Mesenteric fat pad (tissue), 1 donor: ENCODE results near the gene TNFRSF25. TPM values are rescaled to one million over a fixed set of nuclear protein-coding genes. Genes with fewer than 3 reads are reported as not detected.
"Not testable (repeated sequence)": the region's sequence is repeated elsewhere in the genome, so short reads cannot be mapped to it uniquely, and the experiment has no call there.

Source experiments
- DNase-seq: peaks from one replicate; pipeline ENCODE4 v3.0.0-alpha.2; 2020; ENCODE audit warnings: low spot score
- total RNA-seq: library from RNA; stranded (reverse); fragmentation: NEBNext Ultra II Directional; extraction: Animal tissue kit (Norgen Biotek cat#: 25700); gene quantifications from one replicate; pipeline ENCODE4 v1.2.1, GENCODE V29; 2021
- donor health status: DM: yes; HTN: yes; CAD: no.

The TNFRSF25 gene
- total RNA-seq, 1 donor from 2014 or later, result 6.0 TPM

- no peak for DNase-seq
Observed at GRCh38 chr1:6502000-6502891, 36.3 kb upstream of the TNFRSF25 start.

DNA sequence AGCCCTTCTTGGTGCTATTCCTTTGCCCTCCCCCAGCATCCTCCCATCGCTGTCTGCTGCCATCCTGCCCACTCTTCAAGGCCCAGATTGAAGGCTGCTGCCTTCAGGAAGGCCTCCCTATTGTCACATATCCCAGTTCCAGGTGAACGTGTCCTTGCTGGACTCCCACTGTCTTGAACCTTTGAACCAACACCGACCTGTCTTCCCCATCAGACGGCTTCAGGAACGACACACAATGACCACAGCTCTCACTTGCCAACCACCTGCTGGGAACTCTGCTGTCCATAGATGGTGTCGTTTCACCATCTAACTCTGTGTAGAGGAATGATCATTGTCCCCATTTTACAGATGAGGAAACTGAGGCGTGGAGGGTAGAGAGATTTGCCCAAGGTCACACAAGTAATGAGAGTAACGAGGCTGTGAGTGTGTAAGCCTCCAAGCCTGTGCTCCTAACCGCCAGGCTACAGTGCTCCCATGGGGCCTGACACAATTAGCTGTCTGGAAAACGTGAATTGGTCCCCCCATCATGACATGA, 35.4 kb upstream of the TNFRSF25 start:
- DNase-seq, result no peak

GRCh38 chr1:6500544-6501278, 34.7 kb upstream of the TNFRSF25 start:
- no peak for DNase-seq

- DNase-seq, result no peak
Observed at GRCh38 chr1:6499296-6499695, 33.3 kb upstream of the TNFRSF25 start.

DNA sequence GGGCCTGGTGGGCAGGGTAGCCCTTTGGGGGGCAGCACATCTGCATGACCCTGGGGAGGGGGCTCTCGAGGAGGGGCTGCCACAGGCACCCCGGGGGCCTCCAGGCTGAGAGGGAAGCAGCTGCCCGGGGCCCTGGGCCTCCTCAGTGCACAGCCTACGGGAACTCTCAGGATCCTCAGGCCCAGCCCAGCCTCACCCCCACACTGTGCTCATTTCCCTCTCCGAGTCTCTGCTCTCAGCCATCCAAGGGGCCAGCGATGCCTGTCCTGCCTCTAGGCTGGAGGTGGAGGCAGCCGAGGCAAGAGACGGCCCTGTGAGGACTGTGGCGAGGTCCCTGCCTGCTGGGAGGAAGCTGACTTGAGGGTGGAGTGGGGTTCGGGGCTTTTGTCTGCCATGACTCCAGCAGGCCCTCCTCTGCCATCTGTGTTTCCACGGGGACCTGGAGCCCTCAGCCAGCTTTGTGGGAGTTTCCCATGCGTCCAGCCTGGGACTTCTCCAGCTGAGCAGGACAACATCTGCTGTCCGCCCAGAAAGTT, 32.7 kb upstream of the TNFRSF25 start:
- no peak for DNase-seq

DNA sequence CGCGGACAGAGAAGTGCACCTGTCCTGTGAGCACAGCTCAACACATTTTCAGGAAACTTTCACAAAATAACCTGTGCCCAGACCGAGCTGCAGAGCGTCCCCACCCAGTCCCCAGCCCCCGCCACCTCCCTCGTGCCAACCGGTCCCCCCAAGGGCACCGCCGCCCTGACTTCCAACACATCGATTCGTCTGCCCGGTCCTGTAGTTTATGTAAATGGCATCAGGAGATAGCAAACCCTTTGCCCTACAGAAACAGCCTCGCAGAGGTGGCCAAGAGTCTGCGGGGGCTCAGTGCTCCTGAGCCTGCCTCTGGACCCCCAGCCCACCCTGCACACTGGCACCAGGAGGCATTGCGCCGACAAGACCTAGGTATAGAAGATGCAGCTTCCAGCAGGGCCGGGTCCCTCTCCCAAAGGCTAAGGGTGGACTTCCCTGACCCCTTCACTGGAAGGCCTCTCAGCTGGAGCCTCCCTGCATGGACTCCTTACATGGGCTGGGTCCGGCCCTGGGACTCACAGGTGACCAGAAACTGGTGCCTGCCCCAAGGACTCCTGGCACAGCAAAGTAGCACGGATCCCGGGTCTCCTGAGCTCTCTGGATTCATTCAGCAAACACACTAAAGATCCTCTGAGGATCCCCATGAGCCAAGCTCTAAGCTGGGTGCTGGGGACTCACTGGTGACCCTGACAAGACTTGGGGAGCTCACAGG, 32.0 kb upstream of the TNFRSF25 start:
- no peak for DNase-seq

- DNase-seq, result no peak
Observed at GRCh38 chr1:6497215-6497866, 31.4 kb upstream of the TNFRSF25 start.

GRCh38 chr1:6496890-6497214, 30.9 kb upstream of the TNFRSF25 start:
- DNase-seq, result no peak

- no peak for DNase-seq
Observed at GRCh38 chr1:6496365-6496721, 30.4 kb upstream of the TNFRSF25 start.

GRCh38 chr1:6495540-6496364, 29.8 kb upstream of the TNFRSF25 start:
- no peak for DNase-seq

DNA sequence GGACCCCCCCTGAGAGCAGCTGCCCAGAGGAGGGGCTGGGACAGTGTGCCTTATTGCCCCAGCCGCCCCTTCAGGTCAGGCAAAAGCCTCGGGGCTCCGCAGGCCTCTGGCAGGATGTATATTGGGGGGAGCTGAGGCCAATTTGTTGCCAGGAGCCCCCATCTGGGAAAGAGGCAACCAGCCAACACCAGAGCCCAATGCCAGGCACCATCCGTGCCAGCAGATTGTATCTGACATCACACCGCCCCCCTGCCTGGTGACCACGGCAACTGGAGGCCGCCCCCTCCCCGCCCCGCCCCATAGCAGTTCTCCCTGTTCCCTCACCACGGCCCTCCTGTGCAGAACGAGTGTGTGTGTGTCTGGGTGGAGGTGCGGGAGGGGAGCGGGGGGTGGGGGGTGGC, 29.1 kb upstream of the TNFRSF25 start:
- no peak for DNase-seq

- DNase-seq, result no peak
Observed at GRCh38 chr1:6494627-6495026, 28.7 kb upstream of the TNFRSF25 start.

GRCh38 chr1:6493834-6494223, 27.9 kb upstream of the TNFRSF25 start:
- DNase-seq, result not testable (repeated sequence)

DNA sequence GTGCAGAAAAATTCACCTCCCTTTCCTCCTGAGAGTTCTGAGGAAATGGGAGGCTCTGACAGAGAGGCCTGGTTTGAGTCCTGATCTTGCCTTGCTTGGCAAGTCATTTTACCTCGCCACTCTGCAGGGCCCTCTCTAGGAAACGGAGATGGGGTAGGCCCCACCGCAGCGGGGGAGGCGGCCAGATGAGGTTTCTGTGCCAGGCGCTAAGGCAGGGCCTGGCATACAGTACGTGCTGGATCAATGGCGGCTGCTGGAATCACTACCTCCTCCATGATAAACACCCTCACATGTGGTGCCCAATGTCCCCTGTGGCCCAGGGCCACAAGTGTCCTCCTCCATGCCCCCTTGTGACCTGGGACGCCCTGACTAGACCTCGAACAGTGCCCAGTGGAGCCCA, 26.0 kb upstream of the TNFRSF25 start:
- no peak for DNase-seq

DNA sequence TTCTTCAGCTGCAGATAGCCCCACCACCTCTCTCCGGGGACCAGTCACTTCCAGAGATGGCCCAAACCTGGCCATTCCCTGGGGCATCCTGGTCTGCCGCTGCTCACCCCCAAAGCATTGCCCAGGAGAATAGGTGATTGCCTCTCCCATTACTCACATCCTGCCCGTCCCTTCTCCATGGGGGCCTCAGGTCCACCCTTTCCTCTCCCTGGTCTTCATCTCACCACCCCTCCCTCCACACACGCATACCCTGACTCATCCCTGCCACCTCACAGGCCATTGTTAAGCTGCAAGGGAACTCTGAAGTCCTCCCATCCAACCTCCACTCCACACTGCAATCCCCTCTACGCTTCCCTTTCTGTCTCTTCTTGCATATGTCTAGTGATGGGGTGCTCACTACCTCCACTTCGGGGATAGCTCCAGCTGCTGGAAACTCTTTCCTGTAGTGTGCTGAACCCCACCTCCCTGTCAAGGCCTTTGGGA, 25.5 kb upstream of the TNFRSF25 start, which contains the start of gene PLEKHG5:
TSS of gene PLEKHG5 (minus strand) at position 188 of the 483 bp plus-strand sequence. CDS start 14,096 bp downstream, outside the sequence.
- no peak for DNase-seq

DNA sequence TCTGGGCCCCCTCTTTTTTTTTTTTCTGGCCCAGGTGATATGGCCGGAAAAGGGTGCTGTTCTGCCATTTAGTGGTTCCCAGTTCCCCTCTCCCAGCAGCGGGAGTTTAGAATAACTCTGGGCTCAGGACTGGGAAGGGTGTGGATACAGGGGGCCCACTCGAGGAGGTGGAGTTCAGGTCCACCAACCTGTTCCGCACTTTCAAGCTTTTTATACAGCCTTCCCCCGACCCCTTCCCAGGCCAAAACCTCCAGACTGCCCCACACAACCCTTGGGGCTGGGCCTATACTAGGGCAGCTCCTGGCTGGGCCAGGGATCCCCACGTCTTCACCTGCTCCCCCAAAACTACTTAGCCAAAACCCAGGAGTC, 25.1 kb upstream of the TNFRSF25 start:
- no peak for DNase-seq

GRCh38 chr1:6490181-6491080, 24.5 kb upstream of the TNFRSF25 start:
- DNase-seq, result no peak

DNA sequence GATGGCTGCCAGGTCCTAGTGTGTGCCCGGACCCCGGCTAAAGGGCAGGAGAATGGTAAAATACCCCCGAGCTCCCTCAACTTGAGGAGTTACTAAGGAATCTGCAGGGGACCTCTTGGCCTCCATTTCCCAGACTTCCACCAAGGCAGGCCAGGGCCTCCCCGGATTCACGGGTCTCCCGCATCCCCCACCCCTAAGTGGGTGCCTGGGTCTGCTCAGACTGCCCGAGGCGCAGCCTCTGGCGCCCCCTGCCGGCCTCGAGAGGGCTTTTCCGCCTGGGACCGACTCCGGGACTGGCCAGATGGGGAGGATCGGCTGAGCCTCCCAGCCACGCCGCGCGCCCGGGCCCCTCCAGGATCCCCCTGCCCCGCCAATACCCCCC, 23.8 kb upstream of the TNFRSF25 start:
- no peak for DNase-seq

- DNase-seq, result no peak
Observed at GRCh38 chr1:6489383-6489765, 23.4 kb upstream of the TNFRSF25 start.
